Peyer's patch (tissue), 4 donors: Measurements from ENCODE around the gene SLC4A8. TPM values are rescaled to one million over a fixed set of nuclear protein-coding genes. Genes with fewer than 3 reads are reported as not detected.
A peak's percentile ranks its signal among the peaks of the same experiment; 100 is the strongest.

Experiments
- DNase-seq, 3 donors: peaks; one replicate each; pipeline ENCODE4 v3.0.0-alpha.2; 2017 to 2019
- H3K27ac ChIP-seq, 4 donors: fragments of 200-600 bp; sonication (generic); one replicate each; pipeline ENCODE4 v1.5.1; 2016 to 2019
- H3K27me3 ChIP-seq, 2 donors: fragments of 200-600 bp; sonication (generic); one replicate each; pipeline ENCODE4 v1.5.1; 2019
- H3K36me3 ChIP-seq, 3 donors: fragments of 200-600 bp; sonication (generic); one replicate each; pipeline ENCODE4 v1.5.1; 2016 to 2019
- H3K4me1 ChIP-seq, 4 donors: fragments of 200-600 bp; sonication (generic); one replicate each; pipeline ENCODE4 v1.5.1; 2016 to 2019
- H3K4me3 ChIP-seq, 4 donors: fragments of 200-600 bp; sonication (generic); 1 replicate in 3 of 4; 2 replicates in 1 of 4; pipeline ENCODE4 v1.5.1; 2016 to 2019; ENCODE audit warnings: mild to moderate bottlenecking in 1 of 4
- H3K9me3 ChIP-seq, 4 donors: fragments of 200-600 bp; sonication (generic); one replicate each; pipeline ENCODE4 v1.5.1; 2016 to 2019; ENCODE audit warnings: mild to moderate bottlenecking in 1 of 4
- CTCF ChIP-seq, 6 experiments: fragments of 450-650 bp in 4 of 6; fragments of 200-600 bp in 2 of 6; sonication (generic) in 1 of 6; IDR thresholded peaks; one replicate each; pipeline ENCODE4 v1.5.1; 2017 to 2019; ENCODE audit warnings: antibody characterized with exemption in 6 of 6, mild to moderate bottlenecking in 3 of 6, moderate library complexity in 1 of 6
- POLR2A ChIP-seq, 2 donors: fragments of 450-650 bp; IDR thresholded peaks; one replicate each; pipeline ENCODE4 v1.5.1; 2017; ENCODE audit warnings: antibody characterized with exemption in 2 of 2, mild to moderate bottlenecking in 2 of 2, moderate library complexity in 2 of 2
- total RNA-seq, 4 donors: library from RNA; depleted of rRNA; stranded (reverse); fragments of >200 nt; gene quantifications; one replicate each; pipeline ENCODE4 v1.1.0, GENCODE V29; 2016

SLC4A8 gene
- total RNA-seq, 4 donors from 2014 or later = 1.9 to 49.5 (median 7.1) TPM

- peak in 2 of 3 donors; percentile 38 to 60 for DNase-seq
- Histone ChIP-seq H3K27me3 (peaks cover 0 to 7% of the 10 kb centered on the region in 2 donors), H3K36me3 (no peaks in the 10 kb centered on the region), H3K9me3 (no peaks in the 10 kb centered on the region), H3K4me1 (peaks cover 0 to 50% (median 5%) of the 10 kb centered on the region in 4 donors), H3K27ac (peak overlapping the region; percentile 23 to 84 (median 62)), H3K4me3 (peak overlapping the region; percentile 48 to 84 (median 75))
- TF ChIP-seq CTCF (IDR thresholded peaks at IDR 0.05) (no peak), POLR2A (IDR thresholded peaks at IDR 0.05) (no peak)
Measured at GRCh38 chr12:51392556-51393237, 31.9 kb upstream of the SLC4A8 start.

GRCh38 chr12:51393676-51394545, 30.7 kb upstream of the SLC4A8 start:
- peak overlapping the region; percentile 30 to 72 (median 56) for H3K27ac ChIP-seq
- peak in 2 of 3 donors; percentile 44 to 78 for DNase-seq
- TF ChIP-seq POLR2A (IDR thresholded peaks at IDR 0.05) (peak in 1 of 2 donors; percentile 24), CTCF (IDR thresholded peaks at IDR 0.05) (no peak)
- H3K4me3 ChIP-seq = peak overlapping the region in 1 of 4 donors; percentile 84
- no peaks in the 10 kb centered on the region for H3K9me3 ChIP-seq
- H3K4me1 ChIP-seq = peaks cover 0 to 62% (median 5%) of the 10 kb centered on the region in 4 donors
- H3K36me3 ChIP-seq = no peaks in the 10 kb centered on the region
- peaks cover 0 to 7% of the 10 kb centered on the region in 2 donors for H3K27me3 ChIP-seq

- no peak for TF ChIP-seq POLR2A (IDR thresholded peaks at IDR 0.05)
- no peak for TF ChIP-seq CTCF (IDR thresholded peaks at IDR 0.05)
- Histone ChIP-seq H3K9me3 (no peaks in the 10 kb centered on the region), H3K36me3 (no peaks in the 10 kb centered on the region), H3K4me3 (no peak overlapping the region), H3K27ac (peak overlapping the region; percentile 2 to 78 (median 62)), H3K4me1 (peaks cover 0 to 60% (median 4%) of the 10 kb centered on the region in 4 donors), H3K27me3 (peaks cover 0 to 7% of the 10 kb centered on the region in 2 donors)
- no peak for DNase-seq
Measured at GRCh38 chr12:51395283-51396230, 29.1 kb upstream of the SLC4A8 start.

- no peak for DNase-seq
- H3K4me1 ChIP-seq = peaks cover 0 to 54% (median 3%) of the 10 kb centered on the region in 4 donors
- H3K36me3 ChIP-seq = no peaks in the 10 kb centered on the region
- no peaks in the 10 kb centered on the region for H3K27me3 ChIP-seq
- no peak for TF ChIP-seq CTCF (IDR thresholded peaks at IDR 0.05)
- no peak overlapping the region for H3K27ac ChIP-seq
- H3K9me3 ChIP-seq = no peaks in the 10 kb centered on the region
- no peak overlapping the region for H3K4me3 ChIP-seq
Measured at GRCh38 chr12:51397670-51398069, 27.0 kb upstream of the SLC4A8 start.

- H3K27ac ChIP-seq = peak overlapping the region in 2 of 4 donors; percentile 53 to 76
- peaks cover 0 to 53% (median 3%) of the 10 kb centered on the region in 4 donors for H3K4me1 ChIP-seq
- no peaks in the 10 kb centered on the region for H3K9me3 ChIP-seq
- DNase-seq = peak in 2 of 3 donors; percentile 81 to 86
- no peak overlapping the region for H3K4me3 ChIP-seq
- no peaks in the 10 kb centered on the region for H3K27me3 ChIP-seq
- no peaks in the 10 kb centered on the region for H3K36me3 ChIP-seq
- no peak for TF ChIP-seq CTCF (IDR thresholded peaks at IDR 0.05)
- peak in 1 of 2 donors; percentile 42 for TF ChIP-seq POLR2A (IDR thresholded peaks at IDR 0.05)
Measured at GRCh38 chr12:51399891-51400290, 24.7 kb upstream of the SLC4A8 start.
